GM06990 (cell line): ENCODE measurements around the gene LZIC.

Experiments used
- DNase-seq: peaks from one replicate; pipeline ENCODE4 v3.0.0-alpha.2; 2011; ENCODE audit not compliant: insufficient read length; ENCODE audit errors: extremely low read depth
- H3K27me3 ChIP-seq: replicated peaks from 2 replicates; pipeline ENCODE4 v1.6.0; 2011; ENCODE audit warnings: low read length; ENCODE audit not compliant: control insufficient read depth, insufficient read depth
- H3K36me3 ChIP-seq: 2 replicates; pipeline ENCODE4 v1.5.1; 2011; ENCODE audit warnings: low read length; ENCODE audit not compliant: control insufficient read depth, insufficient read depth
- H3K4me3 ChIP-seq: replicated peaks from 2 replicates; pipeline ENCODE4 v1.5.1; 2011; ENCODE audit warnings: low read depth, mild to moderate bottlenecking, control low read depth, low read length
- CTCF ChIP-seq: IDR thresholded peaks from 2 replicates; pipeline ENCODE4 v1.5.1; 2011; ENCODE audit warnings: low read length, control low read depth, mild to moderate bottlenecking, inconsistent platforms; ENCODE audit not compliant: insufficient read depth, poor library complexity, severe bottlenecking

Gene LZIC

GRCh38 chr1:9960706-9961562 lies 17.7 kb upstream of the LZIC start:
- peak; percentile 35 for DNase-seq

GRCh38 chr1:9960011-9960410 lies 16.8 kb upstream of the LZIC start:
- no peak for TF ChIP-seq CTCF
- no peaks in the 10 kb centered on the region for H3K36me3 ChIP-seq
- no peak for DNase-seq
- H3K27me3 ChIP-seq = no peaks in the 10 kb centered on the region
- no peak overlapping the region for H3K4me3 ChIP-seq

More at GRCh38 chr1:9960706-9961562, 17.7 kb upstream of the LZIC start:
- H3K4me3 ChIP-seq = peak overlapping the region; percentile 22
- TF ChIP-seq CTCF = no peak
- no peaks in the 10 kb centered on the region for H3K36me3 ChIP-seq
- no peaks in the 10 kb centered on the region for H3K27me3 ChIP-seq

GRCh38 chr1:9957726-9958125 lies 14.5 kb upstream of the LZIC start:
- H3K36me3 ChIP-seq = no peaks in the 10 kb centered on the region
- TF ChIP-seq CTCF = no peak
- no peak overlapping the region for H3K4me3 ChIP-seq
- no peaks in the 10 kb centered on the region for H3K27me3 ChIP-seq
- no peak for DNase-seq

- no peak for DNase-seq
- no peaks in the 10 kb centered on the region for H3K27me3 ChIP-seq
- H3K36me3 ChIP-seq = no peaks in the 10 kb centered on the region; the same call in 1 of the 2 replicates
- TF ChIP-seq CTCF = no peak
- H3K4me3 ChIP-seq = no peak overlapping the region
These were observed 3.1 kb upstream of the LZIC start for GRCh38 chr1:9946315-9946714.

GRCh38 chr1:9942399-9942938 lies 722 bp downstream of the LZIC start:
- Histone ChIP-seq H3K36me3 (no peaks in the 10 kb centered on the region; the same call in none of the 2 replicates), H3K4me3 (peak overlapping the region; percentile 72), H3K27me3 (no peaks in the 10 kb centered on the region)
- DNase-seq = peak; percentile 26
- TF ChIP-seq CTCF = peak; percentile 60
